HepG2 (cell line): Measurements from ENCODE around the gene KRTAP5-9.

Experiments
- EZH2 ChIP-seq: conservative IDR thresholded peaks from 2 replicates; pipeline ENCODE4 v1.6.1; 2012; ENCODE audit warnings: mild to moderate bottlenecking, low read depth, low read length, moderate library complexity
- FOXO4 ChIP-seq: sonication (generic); formaldehyde crosslinking; conservative IDR thresholded peaks from 2 replicates; pipeline ENCODE4 v1.8.1; 2023; ENCODE audit warnings: missing genetic modification reagents
- FUBP1 ChIP-seq: sonication (generic); formaldehyde crosslinking; IDR thresholded peaks from 2 replicates; pipeline ENCODE4 v1.5.1; 2020; ENCODE audit warnings: missing genetic modification reagents, mild to moderate bottlenecking, borderline replicate concordance
- HDAC2 ChIP-seq: sonication (generic); formaldehyde crosslinking; IDR thresholded peaks from 2 replicates; pipeline ENCODE4 v1.4.0; 2020; ENCODE audit warnings: missing genetic modification reagents
- TAF15 ChIP-seq: fragments of 200-400 bp; formaldehyde crosslinking; IDR thresholded peaks from one replicate; pipeline ENCODE4 v1.6.1; 2018; ENCODE audit warnings: mild to moderate bottlenecking, low read depth, low read length; ENCODE audit not compliant: poor library complexity, severe bottlenecking
- ZBTB43 ChIP-seq: sonication (generic); formaldehyde crosslinking; conservative IDR thresholded peaks from 2 replicates; pipeline ENCODE4 v1.4.0; 2020; ENCODE audit warnings: missing genetic modification reagents

GRCh38 chr11:71500601-71501021 lies 47.6 kb upstream of the KRTAP5-9 start:
- no peak for TF ChIP-seq HDAC2 (CRISPR knock-in tag)
- no peak for TF ChIP-seq ZBTB43
- no peak for TF ChIP-seq FUBP1 (CRISPR knock-in tag)
- TF ChIP-seq TAF15: no peak
- no peak for TF ChIP-seq EZH2
- TF ChIP-seq FOXO4: no peak
